Activated CD8-positive, alpha-beta memory T cell treated with anti-CD3 and anti-CD28 coated beads, Interleukin-2, amount 50 U/mL, for 1 hour (primary cell): ENCODE data around the gene ALDH3B1.

ENCODE experiments used
- DNase-seq: peaks from one replicate; pipeline ENCODE4 v3.0.0-alpha.2; 2020; ENCODE audit errors: extremely low read depth

ALDH3B1 gene

DNA sequence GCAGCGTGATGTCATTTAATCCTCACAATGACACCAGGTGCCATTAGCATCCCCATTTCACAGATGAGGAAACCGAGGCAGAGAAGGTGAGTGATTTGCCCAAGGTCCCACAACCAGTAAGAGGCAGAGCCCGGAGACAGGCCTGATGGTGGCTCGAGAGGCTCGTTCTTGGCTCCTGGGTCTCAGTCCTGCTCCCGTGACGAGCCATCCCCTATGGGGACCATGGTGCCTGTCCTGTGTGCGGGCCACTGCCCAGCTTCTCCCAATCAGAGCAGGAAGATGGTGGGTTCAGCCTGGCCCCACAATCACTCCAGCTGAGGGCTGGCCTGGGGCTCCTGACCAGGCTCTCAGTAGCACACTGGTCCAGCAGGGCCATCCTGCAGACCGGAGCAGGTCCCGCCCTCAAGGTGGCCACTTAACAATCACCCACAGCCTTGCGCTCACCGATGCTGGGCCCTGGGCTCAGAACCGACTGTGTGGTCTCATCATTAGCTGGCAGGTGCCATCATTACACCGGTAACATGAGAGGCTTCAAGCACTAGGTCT, 3.6 kb downstream of the ALDH3B1 start:
- DNase-seq, result no peak

DNA sequence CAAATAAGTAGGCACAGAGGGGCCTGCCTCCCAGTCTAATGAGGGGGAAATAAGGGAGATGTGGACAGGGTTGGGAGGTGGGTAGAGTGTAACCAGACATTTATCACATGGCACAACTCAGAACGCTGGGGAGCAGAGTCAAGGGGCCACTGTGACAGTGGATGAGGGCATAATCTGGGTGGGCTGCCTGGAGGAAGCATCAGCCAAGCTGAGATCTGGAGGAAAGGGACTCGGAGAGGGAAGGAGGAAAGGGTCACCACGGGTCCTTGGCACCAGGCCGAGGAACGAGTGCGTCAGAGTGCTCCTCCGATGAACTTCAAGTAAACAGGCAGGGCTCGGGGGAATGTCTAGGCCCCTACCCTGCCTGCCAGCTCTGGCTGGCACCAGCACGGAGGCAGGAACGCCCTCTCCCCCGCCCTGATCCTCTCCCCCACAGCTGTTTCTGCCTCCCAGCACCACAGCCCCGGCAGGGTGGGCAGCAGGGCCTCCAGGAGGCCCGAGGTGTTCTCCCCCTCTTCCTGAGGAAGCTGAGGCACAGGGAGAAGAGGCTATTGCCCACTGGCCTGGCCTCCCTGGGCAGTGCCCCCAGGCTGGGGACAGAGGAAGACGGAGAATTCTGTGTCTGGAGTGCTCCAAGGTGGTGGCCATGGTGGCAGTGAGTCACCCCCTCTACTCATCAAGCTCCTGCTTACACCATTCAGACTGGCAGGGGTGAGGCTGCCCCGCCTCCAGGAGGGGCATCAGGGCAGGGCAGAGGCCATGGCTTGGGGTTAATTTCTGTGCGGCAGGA, 4.2 kb downstream of the ALDH3B1 start:
- no peak for DNase-seq

GRCh38 chr11:68014947-68015447, 4.9 kb downstream of the ALDH3B1 start:
- no peak for DNase-seq

DNA sequence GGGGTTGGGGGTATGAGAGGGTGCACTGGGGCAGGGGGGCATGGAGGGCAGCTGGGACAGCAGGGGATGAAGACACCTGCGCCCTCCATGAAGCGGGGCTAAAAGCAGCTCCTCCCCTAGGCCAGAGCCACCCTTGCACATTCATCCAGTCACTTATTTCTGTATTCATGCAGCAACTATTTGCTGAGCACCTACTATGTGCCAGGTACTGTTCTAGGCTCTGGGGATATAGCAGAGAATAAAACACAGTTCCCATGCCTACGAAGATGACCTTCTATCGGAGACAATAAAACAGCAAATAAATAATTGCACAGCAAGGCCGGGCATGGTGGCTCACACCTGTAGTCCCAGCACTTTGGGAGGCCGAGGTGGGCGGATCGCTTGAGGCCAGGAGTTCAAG, 5.3 kb downstream of the ALDH3B1 start:
- no peak for DNase-seq

DNA sequence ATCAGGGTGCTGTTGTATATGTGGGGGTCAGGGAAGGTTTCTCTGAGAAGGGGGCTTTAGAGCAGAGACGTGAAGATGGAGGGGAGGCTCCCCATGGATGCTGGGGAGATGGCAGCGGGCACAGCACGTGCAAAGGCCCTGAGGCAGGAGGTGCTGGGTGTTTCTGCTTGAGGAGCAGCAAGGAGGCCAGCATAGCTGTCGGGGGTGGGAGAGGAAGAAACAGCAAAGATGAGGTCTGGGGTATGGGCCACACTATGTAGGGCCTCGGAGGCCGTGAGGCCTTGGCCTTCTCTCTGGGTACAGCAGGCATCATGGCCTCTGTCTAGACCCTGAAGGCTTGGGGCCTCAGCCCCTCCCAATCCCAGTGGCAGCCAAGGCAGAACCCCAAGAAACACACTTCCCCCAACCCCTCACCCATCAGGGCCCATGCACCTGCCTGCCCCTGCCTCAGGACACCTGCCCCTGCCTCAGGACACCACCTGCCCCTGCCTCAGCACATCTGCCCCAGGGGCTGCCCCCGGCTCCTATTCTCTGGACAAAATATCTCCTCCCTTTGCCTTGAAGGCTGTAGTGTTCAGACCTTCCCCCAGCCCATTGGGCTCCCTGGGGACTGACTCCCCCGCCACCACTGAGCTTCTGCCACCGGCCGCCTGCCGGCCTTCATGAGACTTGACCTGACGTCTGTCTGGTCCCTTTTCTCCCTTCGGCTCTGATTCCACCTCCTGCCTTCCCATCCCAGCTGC, 6.2 kb downstream of the ALDH3B1 start:
- no peak for DNase-seq

DNA sequence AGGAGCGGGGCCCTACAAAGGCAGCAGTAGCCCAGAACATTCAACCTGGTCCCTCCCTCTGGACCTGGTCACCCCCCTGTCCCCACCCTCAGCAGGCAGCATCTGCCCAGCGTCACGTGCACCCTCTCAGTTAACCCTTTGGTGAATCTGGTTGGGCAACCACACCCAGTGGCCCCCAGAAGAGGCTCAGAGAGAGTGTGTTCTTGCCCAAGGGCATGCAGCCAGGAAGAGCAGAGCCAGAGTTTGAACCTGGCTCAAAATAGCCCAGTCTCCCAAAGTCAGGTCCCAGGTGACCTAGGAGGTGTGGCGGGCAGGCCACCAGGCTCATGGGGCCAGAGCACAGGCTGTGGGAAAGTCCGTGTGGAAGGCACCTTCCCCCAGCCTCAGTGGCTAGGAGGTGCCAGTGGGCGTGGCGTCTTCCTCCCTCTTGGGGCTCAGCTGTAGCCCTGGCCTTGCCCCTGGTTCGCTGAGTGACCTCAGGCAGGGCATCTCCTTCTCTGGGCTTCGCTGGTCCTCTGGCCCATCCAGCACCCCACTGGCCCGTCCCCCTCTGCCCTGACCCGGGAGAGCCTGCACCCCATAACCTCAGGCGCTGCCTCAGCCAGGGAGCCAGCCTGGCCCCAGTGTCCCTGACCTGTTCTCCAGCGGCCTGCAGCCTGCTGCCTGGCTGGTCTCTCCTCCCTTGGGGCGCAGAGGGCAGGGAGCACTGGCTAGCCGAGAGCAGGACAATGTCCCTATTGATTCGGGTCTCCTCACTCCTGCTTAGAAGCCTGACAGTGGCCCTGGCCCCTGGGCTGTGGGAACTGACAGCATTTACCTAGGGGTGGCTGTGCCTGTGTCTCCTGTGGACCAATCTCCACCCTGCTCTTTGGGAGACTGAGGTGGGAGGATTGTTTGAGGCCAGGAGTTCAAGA, 7.0 kb downstream of the ALDH3B1 start:
- no peak for DNase-seq

GRCh38 chr11:68017980-68018729, 8.0 kb downstream of the ALDH3B1 start:
- no peak for DNase-seq

DNA sequence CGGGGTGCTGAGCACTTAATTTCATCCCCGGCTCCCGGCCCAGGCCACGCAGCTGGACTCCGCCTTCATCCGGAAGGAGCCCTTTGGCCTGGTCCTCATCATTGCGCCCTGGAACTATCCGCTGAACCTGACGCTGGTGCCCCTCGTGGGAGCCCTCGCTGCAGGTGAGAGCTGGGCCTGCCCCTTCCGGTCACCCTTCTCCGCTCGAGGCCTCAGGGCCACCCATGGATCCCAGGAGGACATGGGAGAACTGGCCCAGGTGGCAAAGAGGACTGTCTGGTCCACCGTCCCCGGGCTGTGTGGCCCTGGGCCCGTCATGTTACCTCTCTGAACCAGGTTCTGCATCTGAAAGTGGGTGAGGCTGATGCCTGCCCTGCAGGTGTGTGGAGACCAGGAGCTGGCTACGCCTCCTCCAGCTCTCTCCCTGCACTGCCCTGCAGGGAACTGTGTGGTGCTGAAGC, 8.6 kb downstream of the ALDH3B1 start:
- DNase-seq, result no peak

- DNase-seq, result no peak
These were observed 9.4 kb downstream of the ALDH3B1 start for GRCh38 chr11:68019486-68019885.

- no peak for DNase-seq
These were observed 10.4 kb downstream of the ALDH3B1 start for GRCh38 chr11:68020575-68020974.

GRCh38 chr11:68021167-68021787, 11.2 kb downstream of the ALDH3B1 start:
- DNase-seq, result no peak

- no peak for DNase-seq
These were observed 12.4 kb downstream of the ALDH3B1 start for GRCh38 chr11:68022531-68022930.

DNA sequence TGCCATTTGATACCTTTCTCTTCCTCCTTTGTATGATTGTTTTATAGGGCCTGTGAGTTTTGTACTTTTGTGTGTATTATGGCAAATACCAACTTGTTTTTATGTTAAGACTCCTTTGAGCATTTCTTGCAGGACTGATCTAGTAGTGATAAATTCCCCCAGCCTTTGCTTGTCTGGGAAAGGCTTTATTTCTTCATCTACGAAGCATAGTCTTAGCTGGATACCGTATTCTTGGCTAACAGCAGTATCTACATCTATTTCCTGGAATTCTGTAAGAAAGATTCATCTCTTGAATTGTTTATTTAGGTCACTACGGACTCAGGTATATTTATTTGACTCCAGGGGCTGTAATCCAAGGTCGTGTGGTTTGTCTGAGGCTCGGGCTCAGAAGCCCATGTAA, 14.4 kb downstream of the ALDH3B1 start:
- no peak for DNase-seq

DNA sequence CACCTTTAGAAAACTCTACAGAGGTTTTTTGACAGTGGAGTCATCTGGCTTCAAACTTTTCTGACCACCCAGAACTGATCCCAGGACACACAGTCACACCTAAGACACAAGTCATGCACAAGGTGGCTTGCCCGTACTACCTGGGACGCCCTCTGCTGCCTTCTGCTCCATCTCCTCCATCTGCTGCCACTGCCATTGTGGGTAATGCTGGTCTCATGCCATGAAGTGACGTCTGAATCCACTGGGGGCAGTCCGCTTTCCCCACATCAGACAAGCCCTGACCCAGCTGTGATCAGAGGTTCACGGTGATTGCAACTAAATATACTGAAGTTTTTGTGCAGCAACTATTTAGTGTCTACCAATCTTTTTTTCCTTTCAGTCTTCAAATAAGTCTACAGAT, 14.9 kb downstream of the ALDH3B1 start:
- DNase-seq, result no peak

GRCh38 chr11:68026391-68027105, 16.4 kb downstream of the ALDH3B1 start:
- no peak for DNase-seq

GRCh38 chr11:68027667-68028066, 17.5 kb downstream of the ALDH3B1 start:
- no peak for DNase-seq

DNA sequence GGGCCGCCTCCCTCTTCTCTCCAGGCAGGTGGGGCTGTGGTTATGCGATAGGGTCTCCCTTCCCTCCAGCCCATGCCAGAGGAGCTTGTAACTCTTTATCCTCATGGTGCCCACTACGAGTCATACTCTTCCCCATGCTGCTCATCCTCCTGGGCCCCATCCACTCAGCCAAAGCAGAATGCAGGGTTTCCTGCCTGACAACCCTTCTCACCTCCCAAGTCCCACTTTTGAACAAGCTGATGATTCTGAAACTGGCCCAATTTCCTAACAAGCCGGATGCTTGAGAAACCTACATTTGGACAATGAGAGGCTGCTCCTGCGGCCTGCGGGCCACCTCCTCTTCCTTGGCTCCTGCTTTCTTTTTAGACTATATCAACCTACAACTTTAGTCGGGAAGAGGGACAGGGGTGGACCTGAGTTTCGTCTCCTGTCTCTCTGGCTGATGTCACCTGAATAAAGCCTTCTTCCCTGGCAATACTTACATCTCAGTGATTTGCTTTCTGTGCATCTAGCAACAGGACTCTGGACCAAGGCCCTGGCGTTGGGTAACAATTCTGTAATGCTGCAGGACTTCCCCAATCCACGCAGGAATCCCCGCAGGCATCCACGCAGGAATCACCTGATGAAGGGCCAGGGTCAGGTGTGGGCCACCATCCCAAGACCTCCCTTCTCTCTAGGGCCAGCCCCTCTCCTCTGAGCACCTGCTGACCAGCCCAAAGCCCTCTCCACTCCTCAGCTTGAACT, 18.8 kb downstream of the ALDH3B1 start:
- no peak for DNase-seq

DNA sequence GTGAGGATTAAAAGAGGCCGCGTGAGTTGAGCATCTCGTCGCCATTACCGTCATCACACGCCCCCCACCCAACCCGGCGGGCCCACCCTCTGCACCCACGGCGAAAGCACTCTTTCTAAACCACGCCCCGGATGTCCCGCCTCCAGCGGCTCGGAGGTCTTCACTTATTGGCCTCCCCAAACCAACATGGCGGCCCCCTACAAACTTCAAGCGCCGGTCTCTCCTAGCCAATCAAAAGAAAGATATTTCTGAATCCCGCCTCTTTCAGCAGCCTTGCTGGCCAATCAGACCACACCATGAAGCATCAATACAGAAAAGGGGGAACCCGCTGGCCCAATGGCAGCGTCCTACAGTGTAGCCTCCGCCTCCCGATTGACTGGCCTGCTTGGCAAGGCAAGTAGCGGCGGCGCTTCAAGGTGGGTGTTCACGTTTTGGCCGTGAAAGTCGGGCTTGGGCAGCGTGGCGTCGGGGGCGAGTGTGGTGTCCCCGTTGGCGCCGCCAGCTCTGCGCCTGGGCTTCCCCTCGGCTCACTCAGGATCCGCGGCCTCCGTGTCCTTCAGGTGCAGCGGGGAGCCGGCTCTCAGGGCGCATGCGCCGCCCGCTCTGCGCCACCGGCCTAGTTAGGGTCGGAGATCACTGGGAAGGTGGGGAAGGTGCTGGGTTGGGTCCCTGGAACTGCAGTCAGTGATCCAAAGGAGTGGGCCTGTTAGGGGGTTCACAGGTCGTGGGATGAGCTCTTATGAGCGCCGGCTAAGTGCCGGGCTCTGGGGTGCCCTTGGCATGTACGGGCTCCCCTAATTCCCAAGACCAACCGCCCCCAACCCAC, 20.4 kb downstream of the ALDH3B1 start, which contains the start of gene NDUFS8:
NDUFS8 (plus strand) TSS at position 364 of the 826 bp plus-strand sequence. CDS start 1,471 bp downstream, outside the sequence.
- DNase-seq, result peak; percentile 91
